Right lobe of liver (tissue), 6 donors: Measurements from ENCODE around the gene ZEB1. TPM values are rescaled to one million over a fixed set of nuclear protein-coding genes. Genes with fewer than 3 reads are reported as not detected.

Source experiments
- ATAC-seq, 4 donors: fragments of 200-7000 bp; cut with Tn5 transposase; one replicate each; pipeline ENCODE4 v1.9.1; 2020; ENCODE audit warnings: mild to moderate bottlenecking in 4 of 4, moderate library complexity in 4 of 4
- DNase-seq, 3 donors: peaks; one replicate each; pipeline ENCODE4 v3.0.0-alpha.2; 2020
- H3K27ac ChIP-seq, 3 donors: fragments of 200-600 bp; one replicate each; pipeline ENCODE4 v1.8.0; 2022
- H3K27me3 ChIP-seq, 2 donors: fragments of 200-600 bp; one replicate each; pipeline ENCODE4 v1.8.0; 2022
- H3K36me3 ChIP-seq, 4 donors: fragments of 200-600 bp; sonication (generic) in 1 of 4; one replicate each; pipeline versions ENCODE4 v1.5.1 to v1.8.0; 2017 to 2022; ENCODE audit warnings: control low read depth in 1 of 4
- H3K4me1 ChIP-seq, 4 donors: fragments of 200-600 bp; sonication (generic) in 1 of 4; one replicate each; pipeline versions ENCODE4 v1.5.1 to v1.8.0; 2017 to 2022; ENCODE audit warnings: control low read depth in 1 of 4
- H3K4me3 ChIP-seq, 3 donors: fragments of 200-600 bp; one replicate each; pipeline ENCODE4 v1.8.0; 2022
- H3K9me3 ChIP-seq, 4 donors: fragments of 200-600 bp; sonication (generic) in 1 of 4; one replicate each; pipeline versions ENCODE4 v1.5.1 to v1.8.0; 2017 to 2022; ENCODE audit warnings: control low read depth in 1 of 4
- CTCF ChIP-seq, 4 donors: fragments of 200-600 bp in 3 of 4; fragments of 450-650 bp in 1 of 4; IDR thresholded peaks; one replicate each; pipeline versions ENCODE4 v1.5.1 to v1.8.0; 2016 to 2022; ENCODE audit warnings: antibody characterized with exemption in 4 of 4, mild to moderate bottlenecking in 2 of 4
- POLR2A ChIP-seq: fragments of 450-650 bp; IDR thresholded peaks from one replicate; pipeline ENCODE4 v1.6.1; 2017; ENCODE audit warnings: antibody characterized with exemption, mild to moderate bottlenecking
- WGBS: methylation state at CpG from one replicate; pipeline ENCODE4 v1.1.6; 2018; ENCODE audit warnings: low coverage, low lambda C conversion rate; ENCODE audit not compliant: insufficient coverage; ENCODE audit errors: missing lambda C conversion rate; 5-methylcytosine and 5-hydroxymethylcytosine counted together
- intact Hi-C, 2 donors: fragments of 100-400 bp; cut with DNase I; formaldehyde crosslinking; loops; one replicate each; pipeline versions ENCODE4 v1.11.2 to v1.14.1; 2022
- total RNA-seq, 6 experiments: library from RNA; depleted of rRNA in 2 of 6; stranded (reverse); fragments of >200 nt in 2 of 6; fragmentation: NEBNext Ultra II Directional in 3 of 6; extraction: Animal tissue kit (Norgen Biotek cat#: 25700) in 3 of 6; gene quantifications; one replicate each; pipeline versions ENCODE4 v1.1.0 to v1.2.4, GENCODE V29; 2016 to 2023
- donor health status: DM: no; HTN: yes; CAD: no.
- donor health status: DM: no; HTN: no; CAD: no.
- donor health status: DM: no; HTN: no; CAD: no.
- donor health status: DM: no; HTN: yes; CAD: no.
- donor health status: DM: no; HTN: yes; CAD: no.

Gene ZEB1
- total RNA-seq, 6 experiments from 2014 or later: 10.0 to 17.6 (median 13.6) TPM

GRCh38 chr10:31490858-31491504 lies 172.0 kb downstream of the ZEB1 start:
- Histone ChIP-seq H3K4me3 (no peak overlapping the region), H3K4me1 (peaks cover 0 to 5% (median 0%) of the 10 kb centered on the region in 4 donors), H3K36me3 (no peaks in the 10 kb centered on the region), H3K27me3 (no peaks in the 10 kb centered on the region), H3K9me3 (no peaks in the 10 kb centered on the region), H3K27ac (no peak overlapping the region)
- intact Hi-C loops: no loop called here
- WGBS: 100% methylated on average over 1 of the region's 1 CpG
- DNase-seq (no peak), ATAC-seq (peak; percentile 82 to 85 (median 84))
- TF ChIP-seq CTCF (IDR thresholded peaks at IDR 0.05) (peak; percentile 58 to 75 (median 68)), POLR2A (no peak)

- no peak overlapping the region for H3K4me3 ChIP-seq
- ATAC-seq (no peak), DNase-seq (no peak)
- no peak overlapping the region for H3K27ac ChIP-seq
- 79% methylated on average over 2 of the region's 2 CpGs for WGBS
- no peaks in the 10 kb centered on the region for H3K4me1 ChIP-seq
- peaks cover 0 to 18% (median 4%) of the 10 kb centered on the region in 4 donors for H3K9me3 ChIP-seq
- intact Hi-C loops: no loop called here
- H3K27me3 ChIP-seq: no peaks in the 10 kb centered on the region
- peaks cover 0 to 8% (median 0%) of the 10 kb centered on the region in 4 donors for H3K36me3 ChIP-seq
- TF ChIP-seq CTCF (IDR thresholded peaks at IDR 0.05): no peak
- no peak for TF ChIP-seq POLR2A
Measured at GRCh38 chr10:31507427-31507826, 188.4 kb downstream of the ZEB1 start.

- no peak overlapping the region for H3K4me3 ChIP-seq
- H3K27ac ChIP-seq: no peak overlapping the region
- ATAC-seq: peak in 1 of 4 donors; percentile 16
- no peak for DNase-seq
- intact Hi-C loops: no loop called here
- no peaks in the 10 kb centered on the region for H3K4me1 ChIP-seq
- no peak for TF ChIP-seq CTCF (IDR thresholded peaks at IDR 0.05)
- TF ChIP-seq POLR2A: no peak
- 100% methylated on average over 1 of the region's 4 CpGs for WGBS
- peaks cover 0 to 8% (median 0%) of the 10 kb centered on the region in 4 donors for H3K36me3 ChIP-seq
- peaks cover 0 to 18% (median 4%) of the 10 kb centered on the region in 4 donors for H3K9me3 ChIP-seq
- H3K27me3 ChIP-seq: no peaks in the 10 kb centered on the region
Measured at GRCh38 chr10:31508234-31508633, 189.2 kb downstream of the ZEB1 start.

- Histone ChIP-seq H3K27me3 (no peaks in the 10 kb centered on the region), H3K4me3 (no peak overlapping the region), H3K36me3 (peaks cover 0 to 8% (median 0%) of the 10 kb centered on the region in 4 donors), H3K4me1 (no peaks in the 10 kb centered on the region), H3K27ac (no peak overlapping the region), H3K9me3 (peaks cover 0 to 18% (median 4%) of the 10 kb centered on the region in 4 donors)
- DNase-seq: no peak
- no peak for ATAC-seq
- TF ChIP-seq CTCF (IDR thresholded peaks at IDR 0.05) (no peak), POLR2A (no peak)
- WGBS: no CpG with 5 or more reads among the region's 5 CpGs
- intact Hi-C loops: no loop called here
Measured at GRCh38 chr10:31508882-31509281, 189.9 kb downstream of the ZEB1 start.
